ENCODE results near the gene CAMKV.
A peak's percentile ranks its signal among the peaks of the same experiment; 100 is the strongest.

The CAMKV gene

GRCh38 chr3:49910409-49911123, 40.9 kb upstream of the CAMKV start:
- H3K27ac ChIP-seq, result no peak overlapping the region
- no peak for TF ChIP-seq CTCF (conservative IDR thresholded peaks at IDR 0.05)

GRCh38 chr3:49908373-49909199, 38.9 kb upstream of the CAMKV start:
- TF ChIP-seq CTCF (conservative IDR thresholded peaks at IDR 0.05), result no peak
- H3K27ac ChIP-seq, result no peak overlapping the region

- TF ChIP-seq CTCF (conservative IDR thresholded peaks at IDR 0.05), result peak; percentile 70
- no peak overlapping the region for H3K27ac ChIP-seq
These were observed 36.5 kb upstream of the CAMKV start for GRCh38 chr3:49906073-49906743.

GRCh38 chr3:49904448-49904847, 34.7 kb upstream of the CAMKV start:
- H3K27ac ChIP-seq, result peak overlapping the region; percentile 61

- TF ChIP-seq CTCF (conservative IDR thresholded peaks at IDR 0.05), result no peak
- H3K27ac ChIP-seq, result peak within 1 kb of the TSS; percentile 61
These were observed 34.0 kb upstream of the CAMKV start, which contains the start of gene MST1R for GRCh38 chr3:49903451-49904424. MST1R (minus strand) TSS chr3:49903873; CDS start chr3:49903609, 264 bp downstream.

GRCh38 chr3:49902511-49903345, 33.0 kb upstream of the CAMKV start:
- H3K27ac ChIP-seq, result peak overlapping the region; percentile 61
- TF ChIP-seq CTCF (conservative IDR thresholded peaks at IDR 0.05), result no peak

All from VCaP (cell line).